ENCODE measurements around the gene RLF. TPM values are rescaled to one million over a fixed set of nuclear protein-coding genes. Genes with fewer than 3 reads are reported as not detected.
A peak's percentile ranks its signal among the peaks of the same experiment; 100 is the strongest.

RLF gene
- 47.1 TPM for total RNA-seq

GRCh38 chr1:40161125-40161887, at the start of gene RLF:
RLF (plus strand) TSS chr1:40161387; CDS start chr1:40161400, 13 bp downstream.
- DNase-seq = peak; percentile 93

- DNase-seq = no peak
Measured at GRCh38 chr1:40114400-40114799, 46.8 kb upstream of the RLF start.

- DNase-seq = no peak
Measured at GRCh38 chr1:40120128-40120527, 41.1 kb upstream of the RLF start.

GRCh38 chr1:40122855-40123254, 38.3 kb upstream of the RLF start:
- no peak for DNase-seq

- DNase-seq = no peak
Measured at GRCh38 chr1:40130892-40131291, 30.3 kb upstream of the RLF start.

- DNase-seq = no peak
Measured at GRCh38 chr1:40132383-40133311, 28.5 kb upstream of the RLF start.

- DNase-seq = no peak
Measured at GRCh38 chr1:40133312-40133665, 27.9 kb upstream of the RLF start.

- DNase-seq = no peak
Measured at GRCh38 chr1:40133839-40134238, 27.3 kb upstream of the RLF start.

- DNase-seq = no peak
Measured at GRCh38 chr1:40140211-40140973, 20.8 kb upstream of the RLF start.

- DNase-seq = no peak
Measured at GRCh38 chr1:40141878-40142535, 19.2 kb upstream of the RLF start.

GRCh38 chr1:40143891-40144575, 17.2 kb upstream of the RLF start:
- no peak for DNase-seq

- DNase-seq = no peak
Measured at GRCh38 chr1:40151457-40152079, 9.6 kb upstream of the RLF start.

- peak; percentile 42 for DNase-seq
Measured at GRCh38 chr1:40153073-40153770, 8.0 kb upstream of the RLF start.

GRCh38 chr1:40155135-40155534, 6.1 kb upstream of the RLF start:
- DNase-seq = no peak

GRCh38 chr1:40155910-40156309, 5.3 kb upstream of the RLF start:
- no peak for DNase-seq

- no peak for DNase-seq
Measured at GRCh38 chr1:40160806-40161124, 422 bp upstream of the RLF start.

- no peak for DNase-seq
Measured at GRCh38 chr1:40161888-40162397, 756 bp downstream of the RLF start.

- DNase-seq = no peak
Measured at GRCh38 chr1:40162753-40163441, 1.7 kb downstream of the RLF start.

- DNase-seq = no peak
Measured at GRCh38 chr1:40167317-40167716, 6.1 kb downstream of the RLF start.

- DNase-seq = no peak
Measured at GRCh38 chr1:40171036-40171435, 9.8 kb downstream of the RLF start.

Measured in skin of body (tissue), 2 donors.